ENCODE results near the gene FYTTD1.

FYTTD1 gene

GRCh38 chr3:197810901-197811300, 61.2 kb downstream of the FYTTD1 start:
- peaks cover 12% of the 10 kb centered on the region for H4K20me1 ChIP-seq (ENCODE audit: control insufficient read depth, insufficient read depth, low read depth, low read length)
- H3K9me3 ChIP-seq (ENCODE audit: control insufficient read depth, insufficient read depth, low read length) = no peaks in the 10 kb centered on the region
- H3K4me1 ChIP-seq (ENCODE audit: control insufficient read depth, low read length) = peaks cover 11% of the 10 kb centered on the region
- no peaks in the 10 kb centered on the region for H3K9me2 ChIP-seq (replicated peaks; ENCODE audit: control insufficient read depth, low read length)
- no peak overlapping the region for H3K27ac ChIP-seq (ENCODE audit: low read depth, low read length)
- peaks cover 83% of the 10 kb centered on the region for H3K79me2 ChIP-seq (ENCODE audit: control insufficient read depth, low read length)
- H3K27me3 ChIP-seq (ENCODE audit: control insufficient read depth, low read length) = no peaks in the 10 kb centered on the region
- no peak overlapping the region for H3K4me2 ChIP-seq (ENCODE audit: low read length)
- H3F3A ChIP-seq (ENCODE audit: control insufficient read depth, insufficient read depth) = 0 out of 2 replicates have a peak, but pooled peaks cover 6% of the 10 kb centered on the region
- peaks cover 7% of the 10 kb centered on the region for H3K36me3 ChIP-seq (ENCODE audit: control insufficient read depth, low read length)
- TF ChIP-seq EZH2phosphoT487 (IDR thresholded peaks at IDR 0.05; ENCODE audit: borderline replicate concordance, low read length) = no peak
- no peak for TF ChIP-seq CTCF (IDR thresholded peaks at IDR 0.05; ENCODE audit: low read depth, low read length, poor library complexity, severe bottlenecking)
- no peak overlapping the region for H3K4me3 ChIP-seq (ENCODE audit: low read length)

- Histone ChIP-seq H3K9me2 (replicated peaks; ENCODE audit: control insufficient read depth, low read length) (no peaks in the 10 kb centered on the region), H3K36me3 (ENCODE audit: control insufficient read depth, low read length) (peaks cover 7% of the 10 kb centered on the region), H3K79me2 (ENCODE audit: control insufficient read depth, low read length) (peaks cover 79% of the 10 kb centered on the region), H3K4me3 (ENCODE audit: low read length) (no peak overlapping the region), H3F3A (ENCODE audit: control insufficient read depth, insufficient read depth) (0 out of 2 replicates have a peak, but pooled peaks cover 6% of the 10 kb centered on the region), H4K20me1 (ENCODE audit: control insufficient read depth, insufficient read depth, low read depth, low read length) (peaks cover 12% of the 10 kb centered on the region), H3K9me3 (ENCODE audit: control insufficient read depth, insufficient read depth, low read length) (no peaks in the 10 kb centered on the region), H3K27me3 (ENCODE audit: control insufficient read depth, low read length) (no peaks in the 10 kb centered on the region), H3K4me2 (ENCODE audit: low read length) (no peak overlapping the region), H3K4me1 (ENCODE audit: control insufficient read depth, low read length) (peaks cover 11% of the 10 kb centered on the region), H3K27ac (ENCODE audit: low read depth, low read length) (no peak overlapping the region)
- no peak for TF ChIP-seq CTCF (IDR thresholded peaks at IDR 0.05; ENCODE audit: low read depth, low read length, poor library complexity, severe bottlenecking)
- TF ChIP-seq EZH2phosphoT487 (IDR thresholded peaks at IDR 0.05; ENCODE audit: borderline replicate concordance, low read length) = no peak
Measured at GRCh38 chr3:197811343-197811742, 61.7 kb downstream of the FYTTD1 start.

- Histone ChIP-seq H3K9me2 (replicated peaks; ENCODE audit: control insufficient read depth, low read length) (no peaks in the 10 kb centered on the region), H3K4me3 (ENCODE audit: low read length) (no peak overlapping the region), H3F3A (ENCODE audit: control insufficient read depth, insufficient read depth) (peaks cover 3% of the 10 kb centered on the region; the same call in 1 of the 2 replicates), H3K27ac (ENCODE audit: low read depth, low read length) (no peak overlapping the region), H3K9me3 (ENCODE audit: control insufficient read depth, insufficient read depth, low read length) (no peaks in the 10 kb centered on the region), H4K20me1 (ENCODE audit: control insufficient read depth, insufficient read depth, low read depth, low read length) (peaks cover 8% of the 10 kb centered on the region), H3K4me2 (ENCODE audit: low read length) (no peak overlapping the region), H3K79me2 (ENCODE audit: control insufficient read depth, low read length) (peaks cover 59% of the 10 kb centered on the region), H3K36me3 (ENCODE audit: control insufficient read depth, low read length) (peaks cover 11% of the 10 kb centered on the region), H3K4me1 (ENCODE audit: control insufficient read depth, low read length) (peaks cover 2% of the 10 kb centered on the region), H3K27me3 (ENCODE audit: control insufficient read depth, low read length) (no peaks in the 10 kb centered on the region)
- TF ChIP-seq CTCF (IDR thresholded peaks at IDR 0.05; ENCODE audit: low read depth, low read length, poor library complexity, severe bottlenecking) (no peak), EZH2phosphoT487 (IDR thresholded peaks at IDR 0.05; ENCODE audit: borderline replicate concordance, low read length) (no peak)
Measured at GRCh38 chr3:197814372-197814771, 64.7 kb downstream of the FYTTD1 start.
